Femur (tissue), 1 donor: ENCODE measurements around the gene UBE3A.
A peak's percentile ranks its signal among the peaks of the same experiment; 100 is the strongest.

Experiments used
- DNase-seq: peaks from one replicate; pipeline ENCODE4 v3.0.0-alpha.2; 2017

UBE3A gene

DNA sequence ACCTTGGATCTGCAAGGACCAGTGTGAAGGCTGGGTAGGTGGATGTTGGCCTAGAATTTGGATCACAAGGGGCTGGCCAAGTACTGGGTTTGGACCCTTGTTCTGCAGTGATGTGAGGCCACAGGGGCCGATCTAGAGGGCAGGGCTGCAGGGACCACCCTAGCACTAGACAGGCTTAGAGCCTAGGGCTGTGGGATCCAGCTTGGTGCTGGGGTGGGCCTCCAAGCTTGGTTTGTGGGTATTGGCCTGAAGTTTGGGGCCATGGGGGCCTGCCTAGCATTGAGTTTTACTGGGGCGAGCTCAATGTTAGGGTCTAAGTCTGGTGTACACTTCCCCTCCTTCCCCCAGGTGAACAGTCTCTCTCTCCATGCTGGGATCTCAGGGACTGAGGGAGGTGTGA, 36.5 kb downstream of the UBE3A start:
- DNase-seq = no peak

DNA sequence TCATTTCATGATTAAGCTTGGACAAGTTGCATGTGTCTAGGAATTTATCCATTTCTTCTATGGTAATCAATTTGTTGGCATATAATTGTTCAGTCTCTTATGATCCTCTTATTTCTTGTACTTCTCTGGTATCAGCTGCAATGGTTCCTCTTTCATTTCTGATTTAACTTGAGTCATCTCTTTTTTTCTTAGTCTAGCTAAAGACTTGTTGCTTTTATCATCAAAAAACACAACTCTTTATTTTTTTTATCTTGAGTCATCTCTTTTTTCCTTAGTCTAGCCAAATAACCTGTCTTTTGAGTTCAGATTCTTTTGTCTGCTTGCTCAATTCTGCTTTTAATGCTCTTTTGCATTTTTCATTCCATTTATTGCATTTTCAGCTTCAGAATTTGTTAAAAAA, 37.3 kb downstream of the UBE3A start:
- DNase-seq = no peak

DNA sequence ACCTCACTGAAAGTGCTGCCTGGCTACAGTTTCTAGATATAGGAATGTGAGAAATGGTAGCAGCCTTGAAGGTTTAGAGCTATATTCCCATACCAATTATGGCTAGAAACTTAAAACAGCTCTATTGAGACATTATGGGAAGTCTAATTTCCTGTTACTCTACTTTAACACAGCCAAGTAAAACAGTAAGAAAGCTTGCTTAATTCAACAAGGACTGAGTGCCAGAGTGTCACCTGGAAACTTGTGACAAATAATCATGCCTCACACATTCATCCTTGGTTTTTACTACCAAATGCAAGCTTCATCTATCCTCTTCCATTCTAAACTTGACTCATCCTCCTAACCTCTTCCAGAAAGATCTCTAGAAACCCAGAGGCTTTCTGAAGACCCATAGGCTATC, 41.7 kb downstream of the UBE3A start:
- DNase-seq = no peak

DNA sequence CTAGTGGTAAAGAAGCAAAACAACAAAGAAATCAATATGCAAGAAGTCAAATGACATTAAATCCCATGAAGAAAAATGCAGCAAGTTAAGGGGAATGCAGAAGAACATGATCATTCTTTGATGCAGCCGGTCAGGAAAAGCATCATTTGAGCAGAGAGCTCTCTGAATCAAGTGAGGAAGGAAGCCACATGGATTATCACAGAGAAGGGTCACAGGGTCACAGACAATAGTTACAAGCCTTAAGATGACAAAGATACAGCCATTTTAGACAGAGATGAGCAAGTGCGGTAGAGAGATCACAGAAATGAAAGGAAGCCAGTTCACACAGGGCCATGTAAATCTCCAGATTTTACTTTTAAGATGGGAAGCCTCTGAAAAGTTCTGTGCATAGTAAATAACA, 43.9 kb downstream of the UBE3A start:
- no peak for DNase-seq

DNA sequence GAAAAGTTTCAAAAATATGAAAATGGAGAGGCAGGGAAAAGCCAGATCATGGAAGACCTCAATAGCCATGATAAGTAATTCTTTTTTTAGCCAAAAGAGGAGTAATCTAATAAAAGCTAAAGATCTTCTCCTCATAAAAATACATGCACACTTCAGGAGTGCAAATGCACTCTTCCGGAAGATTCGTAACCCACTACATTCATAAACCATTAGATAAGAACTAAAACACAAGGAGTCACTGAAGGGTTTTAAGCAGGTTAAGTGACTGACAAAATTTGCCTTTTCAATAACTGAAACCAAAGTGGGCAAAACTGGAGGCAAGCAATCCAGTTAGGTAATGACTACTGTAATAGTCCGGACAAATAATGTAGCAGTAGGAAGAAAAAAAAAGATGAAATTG, 46.0 kb downstream of the UBE3A start:
- no peak for DNase-seq

DNA sequence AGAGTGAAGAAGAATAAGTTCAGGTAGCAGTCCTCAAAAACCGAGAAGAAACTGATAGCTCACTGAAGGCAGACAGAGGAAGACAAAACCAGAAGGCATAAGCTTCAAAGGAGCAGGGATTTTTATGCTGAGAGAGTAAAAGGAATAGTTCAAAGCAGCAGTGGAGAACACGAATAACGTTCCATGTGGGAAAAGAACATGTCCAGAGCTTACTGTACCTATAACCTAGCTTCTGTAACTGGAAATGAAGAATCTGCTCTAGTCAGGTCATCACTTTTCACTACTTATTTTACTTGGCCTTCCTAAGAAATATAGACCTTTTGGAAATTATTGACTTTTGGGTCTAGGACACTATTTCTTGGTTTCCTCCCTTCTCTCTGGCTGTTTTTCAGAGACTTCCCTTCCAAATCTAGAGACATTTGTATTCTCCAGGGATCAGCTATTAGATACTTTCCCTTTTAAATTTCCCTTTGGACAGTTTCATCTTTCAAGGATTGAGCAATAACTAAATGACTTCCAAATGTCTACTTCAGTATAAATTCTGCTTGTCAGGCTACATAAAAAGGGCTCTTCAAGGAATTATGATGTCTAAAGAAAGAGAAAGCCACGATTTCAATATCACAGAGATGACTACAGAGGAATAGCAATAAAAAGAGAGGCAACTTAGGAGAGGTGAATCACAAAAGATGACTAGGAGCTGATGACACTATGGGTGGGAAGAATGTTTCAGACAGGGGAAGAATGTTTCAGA, 46.7 kb downstream of the UBE3A start:
- no peak for DNase-seq

DNA sequence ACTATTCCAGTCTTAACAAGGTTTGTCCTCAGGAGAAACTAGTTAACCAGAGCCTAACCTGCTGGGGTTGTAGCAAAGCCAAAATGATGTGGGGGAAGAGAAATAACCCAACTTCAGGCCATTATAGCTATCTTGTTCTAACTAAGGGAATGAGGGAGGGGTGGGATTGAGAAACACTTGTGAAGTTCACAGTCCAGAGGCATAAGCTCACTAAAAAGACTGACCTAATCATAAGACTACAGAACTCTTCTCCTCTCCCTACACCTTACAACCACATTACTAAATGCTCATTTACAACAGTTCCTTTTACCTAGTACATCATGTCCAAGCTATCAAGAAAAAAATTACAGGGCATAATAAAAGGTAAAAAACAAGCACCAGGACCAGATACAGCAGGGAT, 52.8 kb downstream of the UBE3A start:
- DNase-seq = no peak

DNA sequence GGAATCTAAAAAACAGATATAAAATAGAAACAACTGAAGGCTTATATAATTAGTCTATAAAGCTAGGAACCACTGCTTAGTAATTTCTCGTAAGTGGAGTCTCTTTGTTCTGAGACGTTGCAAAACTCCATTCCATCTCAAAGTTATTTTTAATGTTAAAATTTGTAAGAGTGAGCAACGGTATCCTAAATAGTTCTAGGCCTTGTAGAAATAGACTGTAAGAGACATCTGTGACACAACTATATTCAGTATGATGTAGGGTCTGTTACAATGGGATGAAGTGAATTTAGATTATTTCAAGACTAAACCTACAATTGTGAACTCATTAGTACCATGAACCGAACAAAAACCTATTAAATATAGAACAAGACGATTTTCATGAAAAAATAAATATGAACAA, 57.2 kb downstream of the UBE3A start:
- no peak for DNase-seq

DNA sequence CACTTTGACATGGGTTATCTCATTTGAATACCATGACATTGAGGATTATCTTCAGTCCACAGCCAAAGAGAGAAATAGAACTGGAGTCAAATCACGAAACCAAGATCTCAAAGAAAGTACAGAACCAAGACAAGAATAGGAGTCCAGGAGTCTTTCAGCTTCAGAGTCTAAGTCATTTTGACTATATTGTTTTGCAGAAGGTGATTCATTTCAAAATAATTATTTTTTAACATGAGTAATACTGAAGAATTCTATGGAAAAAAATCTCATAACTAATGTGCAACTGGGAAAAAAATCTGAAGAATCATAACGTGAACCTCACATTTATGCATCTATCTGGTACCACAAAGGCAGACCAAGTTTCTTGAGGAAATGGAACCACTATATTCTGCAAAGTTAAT, 60.3 kb downstream of the UBE3A start:
- no peak for DNase-seq

DNA sequence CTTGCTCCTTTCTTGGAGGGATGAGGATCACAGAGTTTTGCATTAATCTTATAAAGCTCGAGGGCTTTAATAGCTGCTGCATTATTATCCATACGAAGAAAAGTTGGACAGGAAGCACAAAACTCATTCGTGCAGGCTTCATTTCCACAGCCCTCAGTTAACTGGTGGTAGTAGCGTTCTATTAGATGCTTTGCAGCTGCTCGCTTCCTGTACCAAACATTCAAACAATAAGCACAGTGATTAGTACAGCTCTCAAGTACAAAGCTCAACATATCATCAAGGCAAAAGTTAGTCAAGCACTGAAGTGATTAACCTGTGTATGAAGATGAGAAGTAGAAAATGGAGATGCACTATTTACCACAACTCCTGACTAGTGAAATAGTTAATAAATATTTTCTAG, 63.3 kb downstream of the UBE3A start:
- no peak for DNase-seq

DNA sequence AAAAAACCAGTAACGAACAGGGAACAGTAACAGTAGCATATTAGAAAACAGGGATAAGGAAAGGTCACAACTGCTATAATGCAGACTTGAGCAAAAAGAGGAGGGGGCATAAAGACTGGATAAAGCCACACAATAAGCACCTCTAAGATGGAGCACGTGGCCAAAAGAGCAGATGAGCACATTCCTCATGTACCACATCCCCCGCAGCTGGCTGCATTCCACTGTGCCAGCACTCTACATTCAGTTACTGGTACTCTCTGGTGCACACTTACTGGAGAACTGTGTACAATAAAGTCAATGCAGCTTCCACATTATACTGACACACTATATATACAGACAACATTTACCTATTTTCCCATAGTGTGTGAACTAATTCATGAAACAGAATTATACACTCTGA, 64.7 kb downstream of the UBE3A start:
- DNase-seq = no peak

DNA sequence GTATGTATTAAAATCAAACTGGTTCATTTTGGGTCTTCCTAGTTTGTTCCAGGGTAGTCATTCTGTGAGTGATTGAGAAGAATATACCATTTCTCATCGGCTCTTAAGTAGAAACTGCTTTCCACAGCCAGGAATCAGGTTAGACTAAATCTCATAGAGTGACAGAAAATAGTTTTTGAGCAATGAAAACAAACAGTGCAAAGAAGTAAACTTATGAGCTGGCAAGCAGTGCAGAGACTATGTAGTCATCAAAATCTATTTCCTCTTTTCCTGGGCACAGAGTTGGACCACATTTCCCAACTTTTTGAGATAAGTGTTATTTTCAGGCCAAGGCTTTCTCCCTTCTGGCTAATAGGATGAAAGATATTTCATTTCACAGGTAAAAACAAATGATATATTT, 66.5 kb downstream of the UBE3A start:
- DNase-seq = no peak

DNA sequence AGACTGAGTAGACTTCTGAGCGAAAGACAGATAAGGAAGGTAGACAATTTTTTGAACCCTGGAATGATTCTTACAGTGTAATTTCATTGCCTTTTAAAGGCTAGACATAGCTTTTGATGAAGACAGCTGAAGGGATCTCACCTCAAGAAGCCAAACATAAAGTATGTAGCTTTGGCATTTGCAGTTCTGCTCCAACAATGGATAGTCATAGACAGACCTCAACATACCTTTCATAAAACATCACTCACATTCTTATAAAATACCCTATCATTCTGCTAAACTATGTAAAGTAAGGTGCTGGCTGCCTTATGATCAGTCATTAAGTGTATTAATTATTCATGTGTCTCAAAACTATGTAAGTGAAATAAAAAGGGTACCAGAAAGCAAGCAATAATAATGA, 70.0 kb downstream of the UBE3A start:
- DNase-seq = no peak

DNA sequence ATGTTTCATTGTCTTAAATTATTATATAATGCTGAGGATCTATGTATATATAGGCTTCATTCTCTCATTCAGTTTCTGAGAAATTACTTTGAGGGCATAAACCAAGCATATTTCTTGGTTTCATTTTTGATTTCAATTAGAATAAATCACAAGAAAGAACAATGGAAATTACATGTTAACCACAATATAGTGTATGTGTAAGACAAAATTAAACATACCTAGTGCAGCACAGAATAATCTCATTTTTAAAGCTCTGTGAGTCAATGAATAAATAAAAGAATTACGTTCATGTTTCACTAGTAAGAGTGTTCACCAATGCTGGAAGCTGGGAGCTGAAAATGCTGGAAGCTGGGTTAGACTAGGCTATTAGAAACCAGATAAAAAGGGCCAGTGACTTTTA, 72.8 kb downstream of the UBE3A start:
- no peak for DNase-seq

DNA sequence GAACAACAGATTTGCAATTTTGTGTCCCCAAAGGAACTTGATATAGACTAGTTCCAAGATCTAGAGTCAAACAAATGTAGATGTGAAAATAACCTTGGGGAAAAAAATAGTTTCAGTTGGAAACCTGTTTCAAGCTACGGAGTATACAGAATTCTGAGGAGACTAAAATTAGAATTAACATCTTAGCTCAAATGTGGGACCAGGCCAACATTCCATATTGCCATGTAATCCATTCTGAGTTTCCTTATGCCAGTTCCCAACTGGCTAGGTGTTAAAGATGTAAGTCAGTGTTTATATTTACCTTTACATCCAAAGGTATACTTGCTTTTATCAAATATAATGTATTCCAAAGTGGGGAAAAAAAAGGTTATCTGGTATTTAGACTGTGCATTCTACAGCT, 76.3 kb downstream of the UBE3A start:
- DNase-seq = no peak

DNA sequence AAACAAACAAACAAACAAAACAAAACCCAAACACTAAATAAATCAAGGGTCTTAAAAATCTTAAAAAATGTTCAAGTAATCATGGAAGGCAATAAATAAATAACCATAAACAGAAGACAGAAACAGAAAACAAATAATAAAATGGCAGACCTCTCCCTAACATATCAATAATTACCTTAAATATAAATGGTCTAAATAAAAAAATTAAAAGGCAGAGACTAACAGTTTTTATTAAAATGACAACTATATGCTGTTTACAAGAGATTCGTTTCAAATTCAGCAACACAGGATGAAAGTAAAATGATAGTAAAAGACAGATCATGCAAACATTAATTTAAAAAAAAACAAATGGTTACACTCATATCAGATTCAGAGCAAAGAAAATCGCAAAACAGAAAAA, 91.1 kb downstream of the UBE3A start:
- DNase-seq = no peak

DNA sequence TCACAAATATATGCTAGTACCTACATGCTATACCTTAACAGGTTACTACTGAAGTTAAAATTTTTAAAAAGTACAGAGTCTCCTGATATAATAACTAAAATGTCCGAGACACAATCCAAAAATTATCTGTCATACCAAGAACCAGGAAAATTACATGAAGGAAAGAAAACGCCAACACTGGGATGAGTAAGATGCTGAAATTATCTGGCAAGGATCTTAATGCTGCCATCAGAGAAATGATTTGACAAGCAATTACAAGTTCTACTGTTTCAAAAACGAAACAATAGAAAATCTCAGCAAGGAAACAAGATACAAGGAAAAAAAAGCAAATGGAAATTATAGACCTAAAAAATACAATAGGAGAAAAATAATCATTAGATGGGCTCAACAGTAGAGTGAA, 92.5 kb downstream of the UBE3A start:
- no peak for DNase-seq

DNA sequence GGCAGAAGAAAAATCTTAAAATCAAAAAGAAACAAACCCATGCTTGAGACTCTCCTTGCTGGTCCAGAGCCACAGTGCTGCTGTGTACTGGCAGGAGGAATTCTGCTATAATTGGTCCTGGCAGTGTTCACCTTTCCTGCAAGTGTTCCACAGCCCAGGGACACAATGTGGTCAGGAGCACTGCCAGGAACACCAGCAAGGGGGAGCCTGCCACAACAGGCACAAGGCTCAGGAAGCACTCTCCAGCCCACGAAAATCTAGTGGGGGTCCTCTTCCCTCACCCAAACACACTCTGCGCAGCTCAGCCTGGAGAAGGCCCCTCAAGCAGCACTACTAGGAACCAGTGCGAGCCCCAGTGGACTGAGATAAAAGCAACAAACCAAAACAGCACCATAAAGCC, 92.9 kb downstream of the UBE3A start:
- DNase-seq = peak; percentile 49

DNA sequence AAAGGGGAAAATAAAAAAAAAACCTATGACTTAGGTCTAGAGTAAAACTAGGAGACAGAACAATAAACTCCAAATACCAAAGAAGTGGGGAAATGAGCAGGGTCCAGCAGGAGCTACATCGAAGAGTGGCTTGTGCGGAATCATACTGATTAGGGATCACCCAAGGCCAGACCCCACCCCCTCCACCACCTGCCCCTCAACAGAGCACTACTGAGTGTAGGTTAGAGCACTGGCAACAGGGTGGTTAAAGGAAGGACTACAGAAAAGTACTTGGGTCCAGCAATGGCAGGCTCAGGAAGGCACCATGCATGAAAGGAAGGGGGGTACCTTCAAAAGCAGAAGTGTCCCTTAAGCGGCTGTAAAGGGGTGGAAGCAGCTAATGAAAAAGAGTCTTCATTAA, 96.2 kb downstream of the UBE3A start:
- DNase-seq = no peak

DNA sequence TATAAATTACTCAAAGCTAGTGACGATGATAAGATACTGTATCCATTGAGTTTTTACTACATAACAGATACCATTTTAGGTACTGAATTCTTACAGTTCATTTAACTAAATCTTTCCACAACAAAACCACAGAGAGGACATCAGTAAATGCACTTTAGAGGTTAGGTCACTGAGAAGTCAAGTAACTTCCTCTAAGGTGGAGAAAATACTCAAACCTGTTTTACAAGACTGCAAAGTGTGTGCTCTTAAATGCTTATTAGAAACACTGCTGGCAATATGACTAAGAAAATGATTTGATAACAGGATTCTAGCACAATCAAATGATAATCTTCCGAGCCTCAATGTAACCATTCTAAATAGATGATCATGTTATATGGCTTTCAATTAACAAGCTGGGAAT, 99.4 kb downstream of the UBE3A start:
- DNase-seq = no peak

DNA sequence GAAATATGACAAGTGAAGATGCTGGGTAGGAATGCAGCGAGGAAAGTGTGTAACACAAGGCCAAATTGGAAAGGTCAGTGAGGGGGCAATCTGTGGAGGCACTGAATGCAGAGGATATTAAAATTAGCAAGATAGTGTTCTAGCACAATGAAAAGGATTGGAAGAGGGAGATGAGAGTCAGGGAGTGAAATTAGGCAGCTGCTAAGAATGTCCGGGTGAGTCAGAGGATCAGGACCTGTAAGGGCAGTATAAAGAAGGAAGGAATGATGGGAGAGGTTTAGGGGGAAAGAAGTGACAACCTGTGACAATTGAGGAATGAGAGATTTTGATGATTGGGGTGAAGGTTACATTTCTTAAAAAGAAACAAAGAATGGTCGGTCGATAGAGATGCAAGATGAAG, 103.5 kb downstream of the UBE3A start:
- no peak for DNase-seq

DNA sequence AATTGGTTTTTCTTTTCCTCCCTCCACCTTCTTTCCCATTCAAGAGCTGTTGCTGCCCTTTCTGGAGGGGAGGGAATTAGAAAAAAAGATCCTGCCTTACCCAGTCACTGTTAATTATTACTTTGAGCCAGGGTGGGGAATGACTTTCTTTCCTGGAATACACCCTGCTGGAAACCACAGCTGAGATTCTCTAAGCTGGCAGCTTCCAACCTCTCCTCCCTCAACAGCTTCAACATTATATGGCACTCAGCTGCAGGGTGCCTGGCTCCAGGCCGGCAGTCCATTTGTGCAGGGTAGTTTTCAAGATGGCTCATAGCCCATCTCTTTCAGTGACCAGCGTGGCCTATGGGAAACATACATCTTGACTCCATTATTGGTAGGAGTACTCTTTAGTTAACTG, 105.8 kb downstream of the UBE3A start:
- DNase-seq = no peak

DNA sequence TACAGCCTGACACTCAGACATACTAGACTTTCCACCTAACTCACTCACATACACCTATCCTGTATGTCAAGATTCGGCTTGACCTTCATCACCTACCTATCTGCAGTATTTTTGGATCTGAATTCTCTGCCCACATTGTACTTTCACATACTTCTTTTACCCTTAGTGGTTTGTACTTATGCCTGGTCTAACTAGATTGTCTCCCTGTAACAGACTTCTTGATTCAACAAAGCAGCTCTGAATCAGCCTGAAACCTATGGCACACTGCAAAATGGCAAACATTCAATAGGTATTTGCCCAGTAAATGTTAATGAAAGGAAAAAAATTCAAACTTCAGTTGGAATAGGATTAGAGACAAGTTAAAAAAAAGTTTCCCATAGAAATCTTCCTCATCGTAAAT, 106.5 kb downstream of the UBE3A start:
- no peak for DNase-seq

DNA sequence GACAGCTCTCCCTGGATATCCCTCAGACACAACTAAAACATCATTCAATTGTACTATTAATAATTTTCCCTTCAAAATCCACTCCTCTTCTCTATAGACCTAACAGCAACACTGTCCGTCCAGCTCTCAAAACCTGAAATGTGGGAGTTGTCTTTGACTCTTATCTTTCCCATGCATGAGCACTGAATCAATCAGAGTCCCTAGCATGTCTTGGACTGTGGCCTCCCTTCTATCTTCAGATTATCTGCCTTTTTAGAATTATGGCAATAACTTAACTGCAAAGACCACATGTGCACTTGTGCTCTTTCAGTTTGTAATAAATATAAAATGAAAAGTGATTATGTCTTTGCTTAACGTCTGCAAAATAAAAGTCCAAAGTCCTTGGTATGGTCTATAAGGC, 107.0 kb downstream of the UBE3A start:
- no peak for DNase-seq

DNA sequence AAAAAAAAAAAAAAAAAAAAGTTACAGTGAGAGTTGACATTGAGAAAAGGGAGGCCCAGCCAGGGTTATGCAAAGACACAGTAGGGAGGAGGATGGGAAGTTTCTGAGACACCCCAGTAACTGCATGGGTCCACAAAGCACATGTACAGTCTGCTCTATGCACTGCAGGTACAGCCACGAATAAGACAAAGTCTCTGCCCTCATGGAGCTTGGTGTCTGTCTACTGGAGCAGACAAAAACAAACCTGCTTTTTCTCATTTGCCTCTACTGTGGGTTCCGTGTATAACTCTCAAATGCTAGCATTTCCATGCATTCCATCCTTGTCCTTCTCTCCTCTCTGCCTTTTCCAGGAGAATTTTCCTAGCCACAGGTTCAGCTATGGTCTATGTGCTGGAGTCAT, 107.4 kb downstream of the UBE3A start:
- no peak for DNase-seq

DNA sequence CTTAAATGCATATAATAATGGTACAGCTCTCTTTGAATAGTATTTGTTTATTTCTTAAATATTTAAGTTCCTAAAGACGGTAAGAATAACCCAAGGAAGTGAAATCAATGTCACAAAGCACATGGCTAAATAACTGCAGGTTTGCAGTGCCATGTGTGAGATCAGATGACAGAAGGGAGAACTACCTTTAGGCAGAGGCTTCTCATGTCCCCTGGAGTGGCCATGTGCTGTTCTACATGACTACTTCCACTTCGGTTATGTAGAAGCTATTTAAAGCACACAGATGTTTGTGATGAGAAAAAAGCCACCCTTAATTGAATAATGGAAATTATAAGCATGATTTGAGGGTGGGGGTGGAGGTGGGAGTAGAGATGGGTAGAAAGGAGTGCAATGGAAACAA, 109.1 kb downstream of the UBE3A start:
- DNase-seq = no peak
